ENCODE results near the gene ZNF385A.

The ZNF385A gene

DNA sequence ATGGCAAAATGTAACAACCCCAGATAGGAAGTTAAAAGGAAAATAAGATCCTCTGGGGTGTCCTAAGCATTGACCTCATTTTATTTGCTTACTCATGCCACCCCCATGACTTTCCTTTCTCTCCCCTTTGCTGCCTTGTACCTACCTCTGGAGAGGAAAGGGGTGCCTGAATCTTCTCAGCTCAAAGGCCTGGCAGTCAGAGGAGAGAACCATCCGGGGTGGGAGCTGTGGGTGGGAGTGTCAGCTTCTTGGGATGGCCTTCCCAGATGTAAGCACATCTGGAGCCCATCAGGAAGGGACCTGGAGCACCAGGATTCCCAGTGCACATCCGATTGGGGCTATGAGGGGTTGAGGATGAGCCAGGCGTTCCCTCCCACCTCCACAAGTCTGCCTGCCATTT is 39.7 kb upstream of the ZNF385A start:
- TF ChIP-seq EZH2phosphoT487 (IDR thresholded peaks at IDR 0.05; ENCODE audit: borderline replicate concordance): no peak
- TF ChIP-seq, protein P1, sequence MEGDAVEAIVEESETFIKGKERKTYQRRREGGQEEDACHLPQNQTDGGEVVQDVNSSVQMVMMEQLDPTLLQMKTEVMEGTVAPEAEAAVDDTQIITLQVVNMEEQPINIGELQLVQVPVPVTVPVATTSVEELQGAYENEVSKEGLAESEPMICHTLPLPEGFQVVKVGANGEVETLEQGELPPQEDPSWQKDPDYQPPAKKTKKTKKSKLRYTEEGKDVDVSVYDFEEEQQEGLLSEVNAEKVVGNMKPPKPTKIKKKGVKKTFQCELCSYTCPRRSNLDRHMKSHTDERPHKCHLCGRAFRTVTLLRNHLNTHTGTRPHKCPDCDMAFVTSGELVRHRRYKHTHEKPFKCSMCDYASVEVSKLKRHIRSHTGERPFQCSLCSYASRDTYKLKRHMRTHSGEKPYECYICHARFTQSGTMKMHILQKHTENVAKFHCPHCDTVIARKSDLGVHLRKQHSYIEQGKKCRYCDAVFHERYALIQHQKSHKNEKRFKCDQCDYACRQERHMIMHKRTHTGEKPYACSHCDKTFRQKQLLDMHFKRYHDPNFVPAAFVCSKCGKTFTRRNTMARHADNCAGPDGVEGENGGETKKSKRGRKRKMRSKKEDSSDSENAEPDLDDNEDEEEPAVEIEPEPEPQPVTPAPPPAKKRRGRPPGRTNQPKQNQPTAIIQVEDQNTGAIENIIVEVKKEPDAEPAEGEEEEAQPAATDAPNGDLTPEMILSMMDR (conservative IDR thresholded peaks at IDR 0.05; ENCODE audit: low read length): no peak
- Histone ChIP-seq H3K4me2 (ENCODE audit: low read depth, low read length, poor library complexity, severe bottlenecking) (no peak overlapping the region), H4K20me1 (ENCODE audit: insufficient read depth, low read length, poor library complexity, severe bottlenecking) (no peaks in the 10 kb centered on the region), H3K9me2 (replicated peaks; ENCODE audit: low read depth, low read length) (no peaks in the 10 kb centered on the region), H3K4me3 (ENCODE audit: low read length, poor library complexity, severe bottlenecking) (no peak overlapping the region), H3K9ac (ENCODE audit: low read depth, low read length, poor library complexity, severe bottlenecking) (no peak overlapping the region), H3F3A (ENCODE audit: low read depth) (no peaks in the 10 kb centered on the region), H3K4me1 (ENCODE audit: insufficient read depth, low read length, poor library complexity, severe bottlenecking) (peaks cover 59% of the 10 kb centered on the region), H2AFZ (ENCODE audit: low read length) (no peak overlapping the region), H3K9me3 (ENCODE audit: insufficient read depth, low read depth, low read length) (no peaks in the 10 kb centered on the region), H3K36me3 (ENCODE audit: insufficient read depth, low read length) (no peaks in the 10 kb centered on the region), H3K27me3 (ENCODE audit: insufficient read depth, low read length, poor library complexity, severe bottlenecking) (peaks cover under 1% of the 10 kb centered on the region), H3K79me2 (ENCODE audit: insufficient read depth, low read length) (peaks cover 8% of the 10 kb centered on the region)

DNA sequence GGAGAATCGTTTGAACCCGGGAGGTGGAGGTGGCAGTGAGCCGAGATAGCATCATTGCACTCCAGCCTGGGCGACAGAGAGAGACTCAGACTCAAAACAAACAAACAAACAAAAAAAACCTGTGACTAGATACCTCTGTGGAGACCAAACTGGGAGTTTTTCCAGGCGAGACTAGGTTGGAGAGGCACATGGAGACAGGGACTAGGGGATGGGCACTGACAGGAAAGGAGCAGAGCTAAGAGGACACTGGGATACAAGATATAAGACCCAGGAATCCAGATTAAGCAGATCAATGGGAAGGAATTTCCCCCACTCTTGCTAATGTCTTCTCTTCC is 39.2 kb upstream of the ZNF385A start:
- Histone ChIP-seq H3K4me3 (ENCODE audit: low read length, poor library complexity, severe bottlenecking) (no peak overlapping the region), H3K9me3 (ENCODE audit: insufficient read depth, low read depth, low read length) (no peaks in the 10 kb centered on the region), H3K9ac (ENCODE audit: low read depth, low read length, poor library complexity, severe bottlenecking) (no peak overlapping the region), H4K20me1 (ENCODE audit: insufficient read depth, low read length, poor library complexity, severe bottlenecking) (no peaks in the 10 kb centered on the region), H3K4me1 (ENCODE audit: insufficient read depth, low read length, poor library complexity, severe bottlenecking) (peaks cover 56% of the 10 kb centered on the region), H3K79me2 (ENCODE audit: insufficient read depth, low read length) (peaks cover 13% of the 10 kb centered on the region), H3K27me3 (ENCODE audit: insufficient read depth, low read length, poor library complexity, severe bottlenecking) (peaks cover 5% of the 10 kb centered on the region), H3F3A (ENCODE audit: low read depth) (no peaks in the 10 kb centered on the region), H3K36me3 (ENCODE audit: insufficient read depth, low read length) (no peaks in the 10 kb centered on the region), H3K4me2 (ENCODE audit: low read depth, low read length, poor library complexity, severe bottlenecking) (no peak overlapping the region), H2AFZ (ENCODE audit: low read length) (no peak overlapping the region), H3K9me2 (replicated peaks; ENCODE audit: low read depth, low read length) (no peaks in the 10 kb centered on the region)
- TF ChIP-seq, protein P1 (conservative IDR thresholded peaks at IDR 0.05; ENCODE audit: low read length): no peak
- no peak for TF ChIP-seq EZH2phosphoT487 (IDR thresholded peaks at IDR 0.05; ENCODE audit: borderline replicate concordance)

DNA sequence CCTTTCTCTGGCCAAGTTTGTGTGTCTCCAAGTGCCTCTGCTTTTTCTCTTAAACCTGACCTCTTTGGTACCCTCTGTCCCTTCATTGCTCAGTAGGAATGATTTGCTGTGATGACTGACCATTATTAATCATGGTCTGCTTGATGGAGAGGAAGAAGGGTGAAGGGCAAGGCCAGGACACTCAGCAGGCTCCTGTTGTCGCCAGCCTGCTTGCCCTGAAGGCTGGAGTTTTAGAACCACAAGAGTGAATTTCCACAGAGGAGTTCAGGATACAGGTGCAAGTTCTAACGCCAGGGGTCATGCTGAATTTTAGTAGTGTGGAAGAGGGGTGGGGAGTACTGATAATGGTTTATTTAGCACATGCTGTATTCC is 37.3 kb upstream of the ZNF385A start:
- Histone ChIP-seq H3K36me3 (ENCODE audit: insufficient read depth, low read length) (no peaks in the 10 kb centered on the region), H3K4me3 (ENCODE audit: low read length, poor library complexity, severe bottlenecking) (no peak overlapping the region), H3F3A (ENCODE audit: low read depth) (no peaks in the 10 kb centered on the region), H3K4me1 (ENCODE audit: insufficient read depth, low read length, poor library complexity, severe bottlenecking) (peaks cover 41% of the 10 kb centered on the region), H4K20me1 (ENCODE audit: insufficient read depth, low read length, poor library complexity, severe bottlenecking) (peaks cover 3% of the 10 kb centered on the region), H3K27me3 (ENCODE audit: insufficient read depth, low read length, poor library complexity, severe bottlenecking) (peaks cover 10% of the 10 kb centered on the region), H3K79me2 (ENCODE audit: insufficient read depth, low read length) (peaks cover 32% of the 10 kb centered on the region), H3K9me2 (replicated peaks; ENCODE audit: low read depth, low read length) (no peaks in the 10 kb centered on the region), H3K9ac (ENCODE audit: low read depth, low read length, poor library complexity, severe bottlenecking) (no peak overlapping the region), H3K4me2 (ENCODE audit: low read depth, low read length, poor library complexity, severe bottlenecking) (no peak overlapping the region), H2AFZ (ENCODE audit: low read length) (no peak overlapping the region), H3K9me3 (ENCODE audit: insufficient read depth, low read depth, low read length) (no peaks in the 10 kb centered on the region)
- TF ChIP-seq EZH2phosphoT487 (IDR thresholded peaks at IDR 0.05; ENCODE audit: borderline replicate concordance): no peak
- TF ChIP-seq, protein P1 (conservative IDR thresholded peaks at IDR 0.05; ENCODE audit: low read length): no peak

Measured in Loucy (cell line).